OCI-LY1 (cell line): ENCODE measurements around the gene PKNOX2.

Experiments used
- H2AFZ ChIP-seq: fragments of 200-600 bp; sonication (generic), shearing (Covaris generic); 2 replicates; pipeline ENCODE4 v1.6.0; 2014; ENCODE audit warnings: antibody characterized with exemption, mild to moderate bottlenecking, low read length
- H3F3A ChIP-seq: fragments of 200-600 bp; sonication (generic), shearing (Covaris generic); 2 replicates; pipeline ENCODE4 v1.6.0; 2014; ENCODE audit warnings: mild to moderate bottlenecking, antibody characterized with exemption, low read length, moderate library complexity; ENCODE audit not compliant: insufficient read depth
- H3K27ac ChIP-seq: fragments of 200-600 bp; sonication (generic); 2 replicates; pipeline ENCODE4 v1.5.1; 2014; ENCODE audit warnings: low read length, mixed run types, mild to moderate bottlenecking, low read depth; ENCODE audit not compliant: poor library complexity, severe bottlenecking
- H3K27me3 ChIP-seq: fragments of 200-600 bp; sonication (generic); 2 replicates; pipeline ENCODE4 v1.6.0; 2014; ENCODE audit warnings: antibody characterized with exemption, mild to moderate bottlenecking, low read length, moderate library complexity; ENCODE audit not compliant: insufficient read depth
- H3K36me3 ChIP-seq: fragments of 200-600 bp; sonication (generic); 2 replicates; pipeline ENCODE4 v1.6.1; 2014; ENCODE audit warnings: mild to moderate bottlenecking, antibody characterized with exemption, low read length, moderate library complexity, mixed read lengths; ENCODE audit not compliant: insufficient read depth
- H3K4me1 ChIP-seq: fragments of 200-600 bp; sonication (generic); 2 replicates; pipeline ENCODE4 v1.5.1; 2014; ENCODE audit warnings: mild to moderate bottlenecking, low read length, moderate library complexity; ENCODE audit not compliant: insufficient read depth, severe bottlenecking
- H3K4me2 ChIP-seq: fragments of 200-600 bp; sonication (generic), shearing (Covaris generic); 2 replicates; pipeline ENCODE4 v1.6.1; 2014; ENCODE audit warnings: low read length
- H3K4me3 ChIP-seq: fragments of 200-600 bp; sonication (generic); 2 replicates; pipeline ENCODE4 v1.5.1; 2014; ENCODE audit warnings: low read length, low read depth, mild to moderate bottlenecking, mixed read lengths; ENCODE audit not compliant: poor library complexity, severe bottlenecking
- H3K79me2 ChIP-seq: fragments of 200-600 bp; shearing (Covaris generic); 2 replicates; pipeline ENCODE4 v1.6.1; 2016; ENCODE audit warnings: mixed run types, low read length, mixed read lengths; ENCODE audit not compliant: insufficient read depth
- H3K9ac ChIP-seq: fragments of 200-600 bp; sonication (generic), shearing (Covaris generic); 2 replicates; pipeline ENCODE4 v1.6.1; 2014; ENCODE audit warnings: mild to moderate bottlenecking, low read length, mixed read lengths
- H3K9me2 ChIP-seq: fragments of 200-600 bp; sonication (generic), shearing (Covaris generic); 2 replicates; pipeline ENCODE4 v1.6.1; 2014; ENCODE audit warnings: low read depth, mild to moderate bottlenecking, low read length, mixed read lengths
- H3K9me3 ChIP-seq: fragments of 200-600 bp; shearing (Covaris generic); 2 replicates; pipeline ENCODE4 v1.6.1; 2014; ENCODE audit warnings: low read length, mixed read lengths
- H4K20me1 ChIP-seq: fragments of 200-600 bp; sonication (generic), shearing (Covaris generic); 2 replicates; pipeline ENCODE4 v1.6.0; 2016; ENCODE audit warnings: mild to moderate bottlenecking, low read length; ENCODE audit not compliant: insufficient read depth
- EZH2 ChIP-seq: fragments of 200-600 bp; sonication (generic), shearing (Covaris generic); IDR thresholded peaks from 2 replicates; pipeline ENCODE4 v1.8.0; 2017; ENCODE audit warnings: borderline replicate concordance, mixed run types, mild to moderate bottlenecking, antibody characterized with exemption, low read length, moderate library complexity, mixed read lengths
- TF ChIP-seq, protein P1 (sequence below): fragments of 200-600 bp; sonication (generic), shearing (Covaris generic); IDR thresholded peaks from 2 replicates; pipeline ENCODE4 v1.5.1; 2017; ENCODE audit warnings: mild to moderate bottlenecking, antibody characterized with exemption, low read length, moderate library complexity, mixed read lengths

Gene PKNOX2

DNA sequence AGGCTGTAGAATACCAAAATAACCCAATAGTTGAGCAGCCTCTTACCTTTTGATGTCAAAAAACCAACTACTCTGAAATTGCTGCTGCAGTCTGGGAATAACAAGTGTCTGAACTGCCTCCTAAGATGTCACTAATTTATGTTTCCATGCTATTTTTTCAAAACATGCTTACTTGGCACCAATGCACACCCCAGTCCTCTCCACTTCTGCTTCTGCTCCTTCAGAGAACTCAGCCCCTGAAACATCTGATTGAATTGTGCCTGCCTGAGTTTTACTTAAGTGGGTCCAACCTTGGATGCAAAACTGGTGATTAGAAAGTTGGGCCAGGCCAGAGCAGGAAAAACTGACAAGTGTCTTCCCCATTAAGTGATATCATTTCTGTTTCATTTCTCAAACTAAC lies 28.6 kb upstream of the PKNOX2 start:
- H3K27me3 ChIP-seq = no peaks in the 10 kb centered on the region
- H2AFZ ChIP-seq = no peak overlapping the region
- H3K4me3 ChIP-seq = no peak overlapping the region
- no peak overlapping the region for H3K27ac ChIP-seq
- H3K9ac ChIP-seq = no peak overlapping the region
- TF ChIP-seq, protein P1, sequence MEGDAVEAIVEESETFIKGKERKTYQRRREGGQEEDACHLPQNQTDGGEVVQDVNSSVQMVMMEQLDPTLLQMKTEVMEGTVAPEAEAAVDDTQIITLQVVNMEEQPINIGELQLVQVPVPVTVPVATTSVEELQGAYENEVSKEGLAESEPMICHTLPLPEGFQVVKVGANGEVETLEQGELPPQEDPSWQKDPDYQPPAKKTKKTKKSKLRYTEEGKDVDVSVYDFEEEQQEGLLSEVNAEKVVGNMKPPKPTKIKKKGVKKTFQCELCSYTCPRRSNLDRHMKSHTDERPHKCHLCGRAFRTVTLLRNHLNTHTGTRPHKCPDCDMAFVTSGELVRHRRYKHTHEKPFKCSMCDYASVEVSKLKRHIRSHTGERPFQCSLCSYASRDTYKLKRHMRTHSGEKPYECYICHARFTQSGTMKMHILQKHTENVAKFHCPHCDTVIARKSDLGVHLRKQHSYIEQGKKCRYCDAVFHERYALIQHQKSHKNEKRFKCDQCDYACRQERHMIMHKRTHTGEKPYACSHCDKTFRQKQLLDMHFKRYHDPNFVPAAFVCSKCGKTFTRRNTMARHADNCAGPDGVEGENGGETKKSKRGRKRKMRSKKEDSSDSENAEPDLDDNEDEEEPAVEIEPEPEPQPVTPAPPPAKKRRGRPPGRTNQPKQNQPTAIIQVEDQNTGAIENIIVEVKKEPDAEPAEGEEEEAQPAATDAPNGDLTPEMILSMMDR = no peak
- TF ChIP-seq EZH2 = no peak
- H3K9me2 ChIP-seq = no peaks in the 10 kb centered on the region
- H3K36me3 ChIP-seq = no peaks in the 10 kb centered on the region
- H3K9me3 ChIP-seq = no peaks in the 10 kb centered on the region
- H3K79me2 ChIP-seq = no peaks in the 10 kb centered on the region
- no peaks in the 10 kb centered on the region for H4K20me1 ChIP-seq
- no peaks in the 10 kb centered on the region for H3K4me1 ChIP-seq
- H3K4me2 ChIP-seq = no peak overlapping the region
- no peaks in the 10 kb centered on the region for H3F3A ChIP-seq

DNA sequence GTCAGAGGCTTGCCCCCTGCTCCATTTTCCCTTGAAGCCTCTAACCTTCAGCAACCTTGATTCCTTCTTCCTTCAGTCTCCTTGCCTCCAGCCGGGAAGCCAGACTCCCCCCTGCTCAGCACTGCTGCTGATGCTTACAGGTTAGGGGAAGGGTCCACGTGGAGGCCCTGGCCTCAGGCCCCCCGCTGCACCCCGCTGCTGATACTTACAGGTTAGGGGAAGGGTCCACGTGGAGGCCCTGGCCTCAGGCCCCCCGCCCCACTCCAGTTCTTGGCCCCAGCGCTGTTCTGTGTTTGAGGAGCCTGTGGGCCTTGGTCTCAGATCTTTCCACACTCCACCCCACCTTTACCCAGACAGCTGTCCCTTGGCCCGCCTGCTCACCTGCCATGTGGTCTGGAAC lies 25.6 kb upstream of the PKNOX2 start:
- Histone ChIP-seq H3K36me3 (no peaks in the 10 kb centered on the region), H3F3A (no peaks in the 10 kb centered on the region), H4K20me1 (no peaks in the 10 kb centered on the region), H3K4me1 (no peaks in the 10 kb centered on the region), H3K27me3 (no peaks in the 10 kb centered on the region), H3K4me3 (no peak overlapping the region), H3K9me2 (no peaks in the 10 kb centered on the region), H3K4me2 (no peak overlapping the region), H3K27ac (no peak overlapping the region), H3K9ac (no peak overlapping the region), H3K79me2 (no peaks in the 10 kb centered on the region), H3K9me3 (no peaks in the 10 kb centered on the region), H2AFZ (no peak overlapping the region)
- no peak for TF ChIP-seq EZH2
- TF ChIP-seq, protein P1 = no peak

DNA sequence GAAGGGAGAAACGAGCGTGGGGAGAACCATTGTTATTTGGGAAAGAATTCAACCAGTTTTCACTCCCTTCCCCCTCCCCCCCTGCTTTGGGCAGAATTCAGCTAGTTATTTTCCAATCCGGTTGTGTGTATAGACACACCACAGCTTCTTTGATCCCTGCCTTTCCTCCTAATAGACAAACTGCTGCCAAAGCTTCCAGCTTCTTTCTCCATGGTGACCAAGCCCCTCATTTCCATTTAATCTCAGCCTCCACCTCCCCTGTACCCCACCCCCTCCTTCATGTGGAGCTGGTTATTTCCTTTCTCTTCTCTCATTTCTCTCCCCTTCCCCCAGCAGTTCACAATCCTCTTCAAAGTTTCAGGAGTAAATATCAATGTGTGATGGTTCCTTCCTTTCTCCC lies 24.8 kb upstream of the PKNOX2 start:
- TF ChIP-seq, protein P1 = no peak
- TF ChIP-seq EZH2 = no peak
- Histone ChIP-seq H3K9me2 (no peaks in the 10 kb centered on the region), H3K36me3 (no peaks in the 10 kb centered on the region), H3K27me3 (no peaks in the 10 kb centered on the region), H3K4me2 (no peak overlapping the region), H3K9me3 (no peaks in the 10 kb centered on the region), H3K9ac (no peak overlapping the region), H3K4me1 (no peaks in the 10 kb centered on the region), H4K20me1 (no peaks in the 10 kb centered on the region), H3F3A (no peaks in the 10 kb centered on the region), H2AFZ (no peak overlapping the region), H3K27ac (no peak overlapping the region), H3K4me3 (no peak overlapping the region), H3K79me2 (no peaks in the 10 kb centered on the region)
